BLaER1 (cell line): ENCODE measurements around the gene FGFR3.
A peak's percentile ranks its signal among the peaks of the same experiment; 100 is the strongest.

Source experiments
- H3K27ac ChIP-seq: shearing (Covaris generic); formaldehyde crosslinking; 2 replicates; pipeline ENCODE4 v1.8.1; 2022
- H3K27me3 ChIP-seq: shearing (Covaris generic); formaldehyde crosslinking; 2 replicates; pipeline ENCODE4 v1.8.1; 2022
- H3K36me3 ChIP-seq: shearing (Covaris generic); formaldehyde crosslinking; 2 replicates; pipeline ENCODE4 v1.8.1; 2022
- H3K4me1 ChIP-seq: shearing (Covaris generic); formaldehyde crosslinking; 2 replicates; pipeline ENCODE4 v1.8.1; 2022
- H3K4me2 ChIP-seq: shearing (Covaris generic); formaldehyde crosslinking; 2 replicates; pipeline ENCODE4 v1.8.1; 2022
- H3K4me3 ChIP-seq: shearing (Covaris generic); formaldehyde crosslinking; 2 replicates; pipeline ENCODE4 v1.8.1; 2022
- H3K9ac ChIP-seq: shearing (Covaris generic); formaldehyde crosslinking; 2 replicates; pipeline ENCODE4 v1.8.1; 2022
- H3K9me3 ChIP-seq: shearing (Covaris generic); formaldehyde crosslinking; 2 replicates; pipeline ENCODE4 v1.8.1; 2022
- H4K20me1 ChIP-seq: shearing (Covaris generic); formaldehyde crosslinking; 2 replicates; pipeline ENCODE4 v1.8.1; 2022
- Cebpa-rat ChIP-seq: shearing (Covaris generic); IDR thresholded peaks from 2 replicates; pipeline ENCODE4 v1.8.1; 2022

FGFR3 gene

GRCh38 chr4:1762264-1763010 lies 30.7 kb upstream of the FGFR3 start:
- Histone ChIP-seq H3K27me3 (peaks cover 43% of the 10 kb centered on the region), H4K20me1 (peaks cover 23% of the 10 kb centered on the region), H3K27ac (no peak overlapping the region), H3K9me3 (no peaks in the 10 kb centered on the region), H3K4me2 (no peak overlapping the region), H3K4me3 (no peak overlapping the region), H3K4me1 (peaks cover 46% of the 10 kb centered on the region), H3K36me3 (no peaks in the 10 kb centered on the region), H3K9ac (no peak overlapping the region)
- no peak for TF ChIP-seq Cebpa-rat

- peaks cover 45% of the 10 kb centered on the region for H3K4me1 ChIP-seq
- H3K4me2 ChIP-seq: no peak overlapping the region
- no peaks in the 10 kb centered on the region for H3K9me3 ChIP-seq
- H3K4me3 ChIP-seq: no peak overlapping the region
- H4K20me1 ChIP-seq: peaks cover 23% of the 10 kb centered on the region
- H3K27ac ChIP-seq: no peak overlapping the region
- no peak overlapping the region for H3K9ac ChIP-seq
- H3K36me3 ChIP-seq: no peaks in the 10 kb centered on the region
- H3K27me3 ChIP-seq: peaks cover 46% of the 10 kb centered on the region
- TF ChIP-seq Cebpa-rat: no peak
Measured at GRCh38 chr4:1763070-1763549, 30.0 kb upstream of the FGFR3 start.

- Histone ChIP-seq H3K27me3 (peaks cover 51% of the 10 kb centered on the region), H3K27ac (no peak overlapping the region), H3K36me3 (no peaks in the 10 kb centered on the region), H4K20me1 (peaks cover 23% of the 10 kb centered on the region), H3K4me2 (peak overlapping the region; percentile 59), H3K4me1 (peaks cover 45% of the 10 kb centered on the region), H3K9me3 (no peaks in the 10 kb centered on the region), H3K9ac (no peak overlapping the region), H3K4me3 (no peak overlapping the region)
- TF ChIP-seq Cebpa-rat: no peak
Measured at GRCh38 chr4:1763550-1764080, 29.5 kb upstream of the FGFR3 start.

GRCh38 chr4:1764670-1765069 lies 28.4 kb upstream of the FGFR3 start:
- Histone ChIP-seq H3K9ac (no peak overlapping the region), H3K27ac (no peak overlapping the region), H3K4me2 (no peak overlapping the region), H3K4me1 (peaks cover 47% of the 10 kb centered on the region), H3K27me3 (peaks cover 62% of the 10 kb centered on the region), H4K20me1 (peaks cover 34% of the 10 kb centered on the region), H3K9me3 (no peaks in the 10 kb centered on the region), H3K36me3 (no peaks in the 10 kb centered on the region), H3K4me3 (no peak overlapping the region)
- no peak for TF ChIP-seq Cebpa-rat

- peaks cover 71% of the 10 kb centered on the region for H3K27me3 ChIP-seq
- H3K4me2 ChIP-seq: peak overlapping the region; percentile 88
- H3K27ac ChIP-seq: no peak overlapping the region
- peaks cover 39% of the 10 kb centered on the region for H4K20me1 ChIP-seq
- no peak for TF ChIP-seq Cebpa-rat
- H3K4me3 ChIP-seq: no peak overlapping the region
- no peaks in the 10 kb centered on the region for H3K36me3 ChIP-seq
- H3K4me1 ChIP-seq: peaks cover 47% of the 10 kb centered on the region
- H3K9ac ChIP-seq: no peak overlapping the region
- no peaks in the 10 kb centered on the region for H3K9me3 ChIP-seq
Measured at GRCh38 chr4:1765409-1766072, 27.6 kb upstream of the FGFR3 start.

GRCh38 chr4:1766106-1767060 lies 26.7 kb upstream of the FGFR3 start:
- H3K36me3 ChIP-seq: no peaks in the 10 kb centered on the region
- peaks cover 47% of the 10 kb centered on the region for H4K20me1 ChIP-seq
- H3K4me3 ChIP-seq: no peak overlapping the region
- peaks cover 76% of the 10 kb centered on the region for H3K27me3 ChIP-seq
- H3K4me1 ChIP-seq: peaks cover 53% of the 10 kb centered on the region
- no peak overlapping the region for H3K27ac ChIP-seq
- H3K4me2 ChIP-seq: peak overlapping the region; percentile 88
- no peak for TF ChIP-seq Cebpa-rat
- no peaks in the 10 kb centered on the region for H3K9me3 ChIP-seq
- H3K9ac ChIP-seq: no peak overlapping the region

GRCh38 chr4:1767061-1767769 lies 25.9 kb upstream of the FGFR3 start:
- Histone ChIP-seq H3K27me3 (peaks cover 75% of the 10 kb centered on the region), H3K27ac (no peak overlapping the region), H4K20me1 (peaks cover 48% of the 10 kb centered on the region), H3K4me2 (peak overlapping the region; percentile 88), H3K9me3 (no peaks in the 10 kb centered on the region), H3K4me3 (peak overlapping the region; percentile 63), H3K9ac (no peak overlapping the region), H3K4me1 (peaks cover 62% of the 10 kb centered on the region), H3K36me3 (no peaks in the 10 kb centered on the region)
- no peak for TF ChIP-seq Cebpa-rat

GRCh38 chr4:1767770-1768366 lies 25.2 kb upstream of the FGFR3 start:
- H4K20me1 ChIP-seq: peaks cover 48% of the 10 kb centered on the region
- H3K4me1 ChIP-seq: peaks cover 68% of the 10 kb centered on the region
- H3K4me3 ChIP-seq: peak overlapping the region; percentile 63
- H3K4me2 ChIP-seq: peak overlapping the region; percentile 88
- H3K36me3 ChIP-seq: no peaks in the 10 kb centered on the region
- no peak for TF ChIP-seq Cebpa-rat
- no peaks in the 10 kb centered on the region for H3K9me3 ChIP-seq
- H3K27ac ChIP-seq: no peak overlapping the region
- no peak overlapping the region for H3K9ac ChIP-seq
- H3K27me3 ChIP-seq: peaks cover 69% of the 10 kb centered on the region
